H1 (cell line): ENCODE results near the gene NPS. TPM values are rescaled to one million over a fixed set of nuclear protein-coding genes. Genes with fewer than 3 reads are reported as not detected.
A peak's percentile ranks its signal among the peaks of the same experiment; 100 is the strongest.

Experiments
- CTCF ChIA-PET: fragments of 300-600 bp; sonication (Branson Sonifier 250); formaldehyde crosslinking; loops from one replicate; lab custom pipeline; 2021; ENCODE audit not compliant: partially characterized antibody; lab: Charles Lee
- POLR2A ChIA-PET: fragments of 300-600 bp; sonication (Branson Sonifier 250); formaldehyde crosslinking; loops from one replicate; lab custom pipeline; 2021; ENCODE audit warnings: inconsistent platforms; ENCODE audit not compliant: partially characterized antibody; lab: Charles Lee
- DNase-seq, 2 experiments: peaks; one replicate each; pipeline versions ENCODE4 v3.0.0 to v3.0.0-alpha.2; 2010 to 2022; ENCODE audit warnings: low spot score in 2 of 2, low read depth in 1 of 2, mixed read lengths in 1 of 2
- FAIRE-seq: peaks from 2 replicates; lab custom pipeline; 2011; peaks lifted over from hg19 to GRCh38; lab: Jason Lieb, UNC
- H2AFZ ChIP-seq: 2 replicates; pipeline ENCODE4 v1.8.1; 2012; ENCODE audit warnings: low read length, inconsistent platforms
- H2AK5ac ChIP-seq: 2 replicates; pipeline ENCODE4 v1.6.1; 2013; ENCODE audit warnings: low read depth, low read length
- H2BK120ac ChIP-seq: replicated peaks from 2 replicates; pipeline ENCODE3; 2013; ENCODE audit warnings: low read depth, low read length, inconsistent platforms
- H2BK12ac ChIP-seq: 2 replicates; pipeline ENCODE4 v1.6.1; 2013; ENCODE audit warnings: low read depth, low read length
- H2BK15ac ChIP-seq: 2 replicates; pipeline ENCODE4 v1.6.1; 2013; ENCODE audit warnings: low read length
- H2BK20ac ChIP-seq: 2 replicates; pipeline ENCODE4 v1.6.1; 2013; ENCODE audit warnings: low read length
- H2BK5ac ChIP-seq: 2 replicates; pipeline ENCODE4 v1.6.1; 2013; ENCODE audit warnings: low read depth, low read length
- H3K14ac ChIP-seq: 2 replicates; pipeline ENCODE4 v1.6.1; 2013; ENCODE audit warnings: inconsistent platforms; ENCODE audit not compliant: insufficient read length
- H3K18ac ChIP-seq: 2 replicates; pipeline ENCODE4 v1.6.1; 2013; ENCODE audit warnings: low read length; ENCODE audit errors: extremely low read depth
- H3K23ac ChIP-seq: 2 replicates; pipeline ENCODE4 v1.6.1; 2013; ENCODE audit warnings: inconsistent platforms; ENCODE audit not compliant: insufficient read length
- H3K23me2 ChIP-seq: 2 replicates; pipeline ENCODE4 v1.6.1; 2013; ENCODE audit warnings: low read depth, low read length
- H3K27ac ChIP-seq: 2 replicates; pipeline ENCODE4 v1.6.1; 2011; ENCODE audit warnings: low read depth, low read length, inconsistent platforms
- H3K27me3 ChIP-seq, 4 experiments: replicated peaks in 1 of 4; 1 replicate in 1 of 4; 2 replicates in 3 of 4; pipeline versions ENCODE4 v1.6.1 to v1.8.1; 2011 to 2013; ENCODE audit warnings: low read length in 3 of 4, mild to moderate bottlenecking in 3 of 4, inconsistent platforms in 2 of 4, mixed read lengths in 2 of 4, moderate library complexity in 1 of 4; ENCODE audit not compliant: control insufficient read depth in 3 of 4, insufficient read depth in 3 of 4; ENCODE audit errors: extremely low read depth in 1 of 4
- H3K36me3 ChIP-seq, 4 experiments: 2 replicates each; pipeline versions ENCODE4 v1.6.1 to v1.8.1; 2011 to 2013; ENCODE audit warnings: mild to moderate bottlenecking in 4 of 4, low read length in 3 of 4, moderate library complexity in 2 of 4, control low read depth in 1 of 4, inconsistent platforms in 1 of 4; ENCODE audit not compliant: insufficient read depth in 4 of 4, control insufficient read depth in 2 of 4
- H3K4ac ChIP-seq: replicated peaks from 2 replicates; pipeline ENCODE3; 2013; ENCODE audit warnings: low read length, low read depth, mixed read lengths, inconsistent platforms; ENCODE audit not compliant: insufficient read length
- H3K4me1 ChIP-seq, 4 experiments: replicated peaks in 1 of 4; 1 replicate in 1 of 4; 2 replicates in 3 of 4; pipeline versions ENCODE4 v1.6.1 to v1.8.1; 2011 to 2013; ENCODE audit warnings: low read length in 3 of 4, inconsistent platforms in 2 of 4, mixed read lengths in 1 of 4; ENCODE audit not compliant: insufficient read depth in 4 of 4, control insufficient read depth in 3 of 4
- H3K4me2 ChIP-seq, 2 experiments: 2 replicates each; pipeline versions ENCODE4 v1.6.1 to v1.8.1; 2011 to 2013; ENCODE audit warnings: low read depth in 2 of 2, low read length in 2 of 2, control low read depth in 1 of 2, inconsistent platforms in 1 of 2, mild to moderate bottlenecking in 1 of 2; ENCODE audit not compliant: insufficient read depth in 1 of 2
- H3K4me3 ChIP-seq, 4 experiments: fragments of 200-600, 300-600 bp in 1 of 4; sonication (generic), shearing (Covaris generic), sonication (Bioruptor Twin) in 1 of 4; 2 replicates each; pipeline versions ENCODE4 v1.5.1 to v1.8.1; 2011 to 2016; ENCODE audit warnings: low read length in 4 of 4, low read depth in 3 of 4, control low read depth in 2 of 4, inconsistent platforms in 2 of 4, mild to moderate bottlenecking in 2 of 4, mixed read lengths in 1 of 4, moderate library complexity in 1 of 4; ENCODE audit not compliant: insufficient read depth in 2 of 4; ENCODE audit errors: extremely low read depth in 1 of 4
- H3K56ac ChIP-seq: replicated peaks from 2 replicates; pipeline ENCODE3; 2013; ENCODE audit warnings: low read depth, mild to moderate bottlenecking, mixed read lengths, low read length, inconsistent platforms; ENCODE audit not compliant: insufficient read length
- H3K79me1 ChIP-seq: 2 replicates; pipeline ENCODE4 v1.6.1; 2013; ENCODE audit warnings: low read depth, low read length, control low read depth
- H3K79me2 ChIP-seq, 2 experiments: 2 replicates each; pipeline versions ENCODE4 v1.6.1 to v1.8.1; 2012 to 2013; ENCODE audit warnings: low read length in 2 of 2, mild to moderate bottlenecking in 2 of 2, inconsistent platforms in 1 of 2; ENCODE audit not compliant: insufficient read depth in 2 of 2, control insufficient read depth in 1 of 2
- H3K9ac ChIP-seq, 4 experiments: replicated peaks in 1 of 4; 1 replicate in 1 of 4; 2 replicates in 3 of 4; pipeline versions ENCODE4 v1.6.1 to v1.8.1; 2011 to 2013; ENCODE audit warnings: low read depth in 3 of 4, low read length in 3 of 4, control low read depth in 2 of 4, mild to moderate bottlenecking in 2 of 4, moderate library complexity in 2 of 4, inconsistent platforms in 1 of 4; ENCODE audit errors: extremely low read depth in 1 of 4
- H3K9me3 ChIP-seq, 2 experiments: 2 replicates each; pipeline versions ENCODE4 v1.6.1 to v1.8.1; 2012 to 2013; ENCODE audit warnings: mild to moderate bottlenecking in 2 of 2, moderate library complexity in 2 of 2, control low read depth in 1 of 2, inconsistent platforms in 1 of 2, low read depth in 1 of 2, low read length in 1 of 2, mixed read lengths in 1 of 2; ENCODE audit not compliant: insufficient read depth in 2 of 2
- H4K20me1 ChIP-seq, 2 experiments: replicated peaks in 1 of 2; 2 replicates each; pipeline versions ENCODE3 to v1.8.1; 2011 to 2013; ENCODE audit warnings: inconsistent platforms in 2 of 2, low read length in 2 of 2, mild to moderate bottlenecking in 1 of 2; ENCODE audit not compliant: insufficient read depth in 2 of 2, control insufficient read depth in 1 of 2
- H4K5ac ChIP-seq: 2 replicates; pipeline ENCODE4 v1.6.1; 2013; ENCODE audit warnings: low read length, low read depth, mixed read lengths, inconsistent platforms; ENCODE audit not compliant: insufficient read length
- H4K8ac ChIP-seq: 2 replicates; pipeline ENCODE4 v1.8.0; 2013; ENCODE audit warnings: mild to moderate bottlenecking, moderate library complexity, low read length, inconsistent platforms; ENCODE audit not compliant: insufficient read depth; ENCODE audit errors: extremely low read depth
- H4K91ac ChIP-seq: replicated peaks from 2 replicates; pipeline ENCODE3; 2013; ENCODE audit warnings: low read length, mixed read lengths, inconsistent platforms; ENCODE audit not compliant: insufficient read length
- FOSL1 ChIP-seq: IDR thresholded peaks from 2 replicates; pipeline ENCODE4 v1.6.1; 2011; ENCODE audit warnings: mild to moderate bottlenecking, low read depth, low read length, moderate library complexity; ENCODE audit not compliant: insufficient read depth
- GABPA ChIP-seq: IDR thresholded peaks from 2 replicates; pipeline ENCODE4 v1.6.1; 2011; ENCODE audit warnings: mild to moderate bottlenecking, low read length, moderate library complexity, borderline replicate concordance; ENCODE audit not compliant: insufficient read depth
- GTF2F1 ChIP-seq: IDR thresholded peaks from 2 replicates; pipeline ENCODE4 v1.6.1; 2012; ENCODE audit warnings: low read depth, low read length, improper control_type of control experiment, borderline replicate concordance
- JUND ChIP-seq: IDR thresholded peaks from 2 replicates; pipeline ENCODE4 v1.6.1; 2011; ENCODE audit warnings: mild to moderate bottlenecking, improper control_type of control experiment, low read length
- KDM1A ChIP-seq: fragments of 200-600, 300-600 bp; sonication (generic); IDR thresholded peaks from 2 replicates; pipeline ENCODE4 v1.7.1; 2016; ENCODE audit warnings: mild to moderate bottlenecking, low read length, borderline replicate concordance
- PHF8 ChIP-seq: fragments of 200-600 bp; sonication (generic); conservative IDR thresholded peaks from 2 replicates; pipeline ENCODE4 v1.7.1; 2012; ENCODE audit warnings: low read depth, mild to moderate bottlenecking, inconsistent platforms, low read length, moderate library complexity
- RBBP5 ChIP-seq: IDR thresholded peaks from 2 replicates; pipeline ENCODE4 v1.7.1; 2012; ENCODE audit warnings: low read depth, mild to moderate bottlenecking, inconsistent platforms, low read length, moderate library complexity, borderline replicate concordance
- RFX5 ChIP-seq: IDR thresholded peaks from 2 replicates; pipeline ENCODE4 v1.6.1; 2011; ENCODE audit warnings: low read depth, low read length, improper control_type of control experiment, borderline replicate concordance
- SAP30 ChIP-seq: fragments of 300-600 bp; sonication (generic); IDR thresholded peaks from 2 replicates; pipeline ENCODE4 v1.7.1; 2012; ENCODE audit warnings: low read length, moderate library complexity, mild to moderate bottlenecking, inconsistent platforms; ENCODE audit not compliant: insufficient read depth, insufficient replicate concordance
- SP2 ChIP-seq: IDR thresholded peaks from 2 replicates; pipeline ENCODE4 v1.6.1; 2012; ENCODE audit warnings: mild to moderate bottlenecking, low read length, inconsistent platforms
- SRF ChIP-seq: IDR thresholded peaks from 2 replicates; pipeline ENCODE4 v1.6.1; 2011; ENCODE audit warnings: mild to moderate bottlenecking, low read depth, low read length, moderate library complexity
- TBP ChIP-seq: IDR thresholded peaks from 2 replicates; pipeline ENCODE4 v1.6.1; 2011; ENCODE audit warnings: low read depth, low read length, improper control_type of control experiment
- YY1 ChIP-seq: IDR thresholded peaks from 2 replicates; pipeline ENCODE4 v1.6.1; 2011; ENCODE audit warnings: low read depth, mild to moderate bottlenecking, low read length
- WGBS, 2 experiments: shearing (Covaris generic) in 1 of 2; methylation state at CpG; one replicate each; pipeline versions ENCODE4 v1.1.6 to v1.1.7; 2013 to 2015; ENCODE audit warnings: low lambda C conversion rate in 2 of 2, mixed read lengths in 2 of 2, inconsistent platforms in 1 of 2, low coverage in 1 of 2, missing lambda C conversion rate in 1 of 2; ENCODE audit not compliant: insufficient replicate concordance in 2 of 2, insufficient coverage in 1 of 2, insufficient read length in 1 of 2; ENCODE audit errors: extremely low coverage in 1 of 2, missing lambda C conversion rate in 1 of 2; 5-methylcytosine and 5-hydroxymethylcytosine counted together
- polyA plus RNA-seq, 7 experiments: library from polyadenylated mRNA; depleted of rRNA in 3 of 7; stranded (reverse) in 5 of 7; unstranded in 2 of 7; fragments of >200 nt in 5 of 7; fragments of 200-250 nt in 2 of 7; gene quantifications; 1 replicate in 5 of 7; 2 replicates in 1 of 7; 4 replicates in 1 of 7; pipeline versions ENCODE4 v1.2.1 to v1.2.3, GENCODE V29; 2011 to 2013; ENCODE audit warnings: missing spikeins in 2 of 7, mixed read lengths in 2 of 7
- total RNA-seq: library from RNA; stranded (reverse); fragmentation: NEBNext Ultra II Directional; extraction: Animal tissue kit (Norgen Biotek cat#: 25700); gene quantifications from 2 replicates; pipeline ENCODE4 v1.2.1, GENCODE V29; 2021

NPS gene
- total and polyA plus RNA-seq, 2 of the 8 experiments (the other 6 are each of a cell fraction or from before 2014, with no cell fraction given) = not detected

DNA sequence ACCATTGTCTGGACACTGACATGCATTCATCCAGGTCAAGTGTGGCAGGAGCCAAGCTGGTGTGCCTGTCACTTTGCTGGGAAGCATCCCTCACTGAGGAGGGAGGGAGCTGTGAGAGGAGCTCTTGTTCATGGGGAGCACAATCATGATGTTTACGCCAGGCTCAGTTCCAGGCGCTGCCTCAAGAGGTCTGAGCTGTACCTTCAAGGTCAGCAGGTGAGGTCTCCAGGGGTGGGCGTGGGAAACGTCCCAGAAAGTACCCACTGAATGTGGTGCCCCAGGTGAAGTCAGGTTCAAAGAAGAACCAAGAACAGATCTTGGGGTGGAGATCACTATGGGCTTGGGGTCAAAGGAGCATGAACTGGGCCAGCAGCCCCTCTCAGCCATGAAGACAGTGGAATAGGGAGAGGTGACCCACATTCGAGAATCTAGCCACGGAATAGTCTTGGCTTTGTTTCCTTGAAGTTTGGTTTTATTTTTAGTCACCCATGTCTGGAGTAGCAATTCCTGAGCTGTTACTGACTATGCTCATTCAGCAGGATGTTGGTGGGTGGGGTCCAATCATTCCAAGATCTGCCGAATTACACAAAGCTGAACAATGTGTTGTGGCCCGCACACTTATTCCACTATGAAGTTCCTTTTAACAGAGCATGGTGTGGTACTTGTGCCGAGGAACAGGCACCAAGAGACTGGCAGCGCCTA lies 29.3 kb downstream of the NPS start:
- ChIA-PET CTCF (interaction anchor here (0.8 to 2.3 kb wide), 5 partner anchors 9 to 381 kb away, joined by 3 to 14 read pairs (median 4); no protein-coding TSS in a partner anchor), POLR2A (interaction anchor here (0.7 kb wide), 1 partner anchor 342 kb away, joined by 3 read pairs; no protein-coding TSS in a partner anchor)
- Histone ChIP-seq H3K56ac (no peak overlapping the region), H4K91ac (no peak overlapping the region), H3K27me3 (no peaks in the 10 kb centered on the region), H3K4me3 (no peak overlapping the region), H3K4ac (no peak overlapping the region), H2BK20ac (no peak overlapping the region), H3K36me3 (no peaks in the 10 kb centered on the region), H3K4me1 (no peaks in the 10 kb centered on the region), H2BK5ac (no peak overlapping the region), H3K9me3 (no peaks in the 10 kb centered on the region), H2BK120ac (no peak overlapping the region), H3K79me2 (no peaks in the 10 kb centered on the region), H3K14ac (no peak overlapping the region), H2BK12ac (no peak overlapping the region), H4K8ac (0 out of 2 replicates have a peak overlapping the region, but pooled peaks have one; percentile 53), H3K27ac (no peak overlapping the region), H3K18ac (no peak overlapping the region), H3K4me2 (no peak overlapping the region), H3K9ac (no peak overlapping the region), H2AK5ac (no peak overlapping the region), H2BK15ac (no peak overlapping the region), H3K79me1 (no peaks in the 10 kb centered on the region), H2AFZ (no peak overlapping the region), H4K20me1 (no peaks in the 10 kb centered on the region), H4K5ac (no peak overlapping the region), H3K23ac (no peak overlapping the region), H3K23me2 (peaks cover 2% of the 10 kb centered on the region; the same call in 1 of the 2 replicates)
- no peak for DNase-seq
- WGBS, 2 experiments = 82% methylated on average over 10 of the region's 10 CpGs; no CpG with 5 or more reads in 1 of the 2 experiments
- no peak for FAIRE-seq
- TF ChIP-seq RFX5 (no peak), YY1 (no peak), SAP30 (no peak), GABPA (no peak), SP2 (no peak), KDM1A (no peak), RBBP5 (no peak), GTF2F1 (no peak), FOSL1 (no peak), PHF8 (no peak), JUND (no peak), SRF (no peak), TBP (no peak)
